Muscle layer of duodenum (tissue), 2 donors: ENCODE data around the gene SSPN.

ENCODE experiments used
- H3K27ac ChIP-seq: one replicate; pipeline ENCODE4 v1.7.0; 2013; ENCODE audit warnings: mild to moderate bottlenecking, low read length
- H3K27me3 ChIP-seq: one replicate; pipeline ENCODE4 v1.7.0; 2013; ENCODE audit warnings: low read depth, mild to moderate bottlenecking, control low read depth, low read length
- H3K36me3 ChIP-seq, 2 donors: one replicate each; pipeline ENCODE4 v1.7.0; 2013; ENCODE audit warnings: low read length in 2 of 2, control low read depth in 1 of 2, mild to moderate bottlenecking in 1 of 2; ENCODE audit not compliant: insufficient read depth in 2 of 2, control insufficient read depth in 1 of 2
- H3K4me1 ChIP-seq, 2 donors: one replicate each; pipeline ENCODE4 v1.7.0; 2013; ENCODE audit warnings: low read length in 2 of 2, mild to moderate bottlenecking in 2 of 2, control low read depth in 1 of 2, moderate library complexity in 1 of 2; ENCODE audit not compliant: insufficient read depth in 2 of 2, control insufficient read depth in 1 of 2
- H3K4me3 ChIP-seq, 2 donors: one replicate each; pipeline ENCODE4 v1.7.0; 2013; ENCODE audit warnings: low read length in 2 of 2, low read depth in 1 of 2, mild to moderate bottlenecking in 1 of 2
- H3K9me3 ChIP-seq, 2 donors: one replicate each; pipeline ENCODE4 v1.7.0; 2013; ENCODE audit warnings: low read length in 2 of 2, control low read depth in 1 of 2, mild to moderate bottlenecking in 1 of 2; ENCODE audit not compliant: control insufficient read depth in 1 of 2
- donor health status: healthy.

Gene SSPN

DNA sequence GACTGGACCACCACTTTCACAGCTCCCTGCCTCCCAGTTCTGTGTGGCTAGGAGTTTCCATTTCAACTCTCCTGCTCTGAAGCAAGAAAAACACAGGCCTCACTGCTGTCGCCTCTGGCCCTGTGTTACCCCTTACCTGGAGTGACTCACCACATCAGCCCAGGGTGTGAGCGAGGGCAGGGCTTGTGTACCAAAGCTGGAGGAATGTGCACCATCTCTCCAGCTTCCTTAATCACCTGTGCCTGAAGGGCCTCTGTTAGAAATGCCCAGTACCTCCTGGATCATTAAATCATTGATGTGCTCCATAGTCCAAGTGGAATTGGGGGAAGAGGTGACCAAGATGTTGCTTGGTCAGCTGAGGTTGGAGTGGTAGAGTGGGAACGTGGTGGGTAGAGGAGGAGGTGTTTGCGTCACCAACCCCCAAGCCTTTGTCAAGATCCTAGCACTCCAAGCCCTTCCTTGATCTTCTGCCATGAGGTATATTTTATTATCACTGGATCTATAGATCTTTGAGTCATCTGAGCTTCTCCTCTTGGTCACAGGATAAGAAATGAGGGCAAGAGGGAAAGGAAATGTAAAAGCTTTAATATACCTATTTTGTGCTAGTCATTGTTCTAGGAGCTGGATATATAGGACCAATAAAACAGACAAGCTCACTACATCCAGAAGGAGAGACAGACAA, 51.3 kb downstream of the SSPN start:
- Histone ChIP-seq H3K4me1 (no peaks in the 10 kb centered on the region), H3K27ac (no peak overlapping the region), H3K9me3 (peaks cover 4 to 7% of the 10 kb centered on the region in 2 donors), H3K4me3 (no peak overlapping the region), H3K27me3 (no peaks in the 10 kb centered on the region), H3K36me3 (no peaks in the 10 kb centered on the region)

DNA sequence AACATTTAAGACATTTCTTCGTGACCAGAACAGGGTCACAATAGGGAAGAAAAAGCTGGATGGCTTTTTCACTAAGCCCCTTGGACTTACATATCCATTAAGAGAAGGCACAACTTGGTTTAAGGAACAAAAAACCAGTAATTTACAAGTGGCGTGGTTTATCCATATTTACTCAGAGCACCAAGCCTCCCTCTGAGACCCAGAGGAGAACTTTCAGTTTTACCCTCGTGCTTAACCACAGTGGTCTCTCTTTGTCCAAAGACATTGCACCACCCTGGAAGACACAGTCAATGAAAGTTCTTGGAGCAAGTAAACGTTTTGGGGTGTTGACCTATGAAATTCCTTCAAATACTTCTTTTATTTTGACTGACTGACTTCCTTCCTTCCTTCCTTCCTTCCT, 52.5 kb downstream of the SSPN start:
- Histone ChIP-seq H3K27me3 (no peaks in the 10 kb centered on the region), H3K27ac (no peak overlapping the region), H3K9me3 (peaks cover 4 to 7% of the 10 kb centered on the region in 2 donors), H3K4me1 (no peaks in the 10 kb centered on the region), H3K36me3 (no peaks in the 10 kb centered on the region), H3K4me3 (no peak overlapping the region)

DNA sequence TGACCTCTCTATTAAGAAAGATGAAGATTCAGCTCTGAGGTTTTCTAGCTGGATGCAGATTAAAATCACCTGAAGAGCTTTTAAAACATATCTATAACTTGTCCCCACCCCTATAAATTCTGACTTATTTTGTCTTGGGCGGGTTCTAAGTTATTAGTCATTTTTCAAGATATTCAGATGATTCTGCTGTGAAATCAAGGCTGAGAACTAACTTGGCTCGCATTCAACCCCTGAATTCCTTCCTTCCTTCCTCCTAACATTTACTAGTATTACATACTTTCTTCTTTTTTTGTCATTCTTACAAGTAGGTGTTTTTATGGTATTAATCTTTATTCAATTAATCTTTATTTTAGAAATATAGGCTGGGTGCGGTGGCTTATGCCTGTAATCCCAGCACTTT, 55.4 kb downstream of the SSPN start:
- peaks cover 4 to 7% of the 10 kb centered on the region in 2 donors for H3K9me3 ChIP-seq
- no peaks in the 10 kb centered on the region for H3K36me3 ChIP-seq
- no peaks in the 10 kb centered on the region for H3K4me1 ChIP-seq
- H3K27me3 ChIP-seq, result no peaks in the 10 kb centered on the region
- no peak overlapping the region for H3K27ac ChIP-seq
- no peak overlapping the region for H3K4me3 ChIP-seq

- H3K4me1 ChIP-seq, result no peaks in the 10 kb centered on the region
- H3K9me3 ChIP-seq, result peaks cover 4 to 7% of the 10 kb centered on the region in 2 donors
- H3K27me3 ChIP-seq, result no peaks in the 10 kb centered on the region
- no peak overlapping the region for H3K27ac ChIP-seq
- H3K36me3 ChIP-seq, result no peaks in the 10 kb centered on the region
- H3K4me3 ChIP-seq, result no peak overlapping the region
Observed at GRCh38 chr12:26251600-26251999, 56.2 kb downstream of the SSPN start.

DNA sequence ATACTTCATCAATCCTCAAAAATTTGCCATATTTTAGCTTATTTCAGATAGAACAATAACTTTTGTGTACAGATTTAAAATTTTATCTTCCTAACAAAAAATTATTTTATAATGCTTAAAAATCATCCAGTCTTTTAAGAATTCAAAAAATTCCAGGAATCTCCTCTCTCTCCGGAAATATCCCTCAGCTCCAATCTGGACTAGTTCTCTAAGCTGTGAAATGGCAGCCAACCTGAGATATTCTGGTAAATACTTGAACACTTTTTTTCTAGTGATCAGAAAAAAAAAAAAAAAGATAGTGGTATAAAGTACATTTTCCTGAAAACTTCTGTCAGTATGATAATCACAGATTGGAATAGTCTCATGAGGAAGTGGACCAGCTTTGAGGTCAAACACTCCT, 57.6 kb downstream of the SSPN start:
- no peaks in the 10 kb centered on the region for H3K36me3 ChIP-seq
- H3K27me3 ChIP-seq, result no peaks in the 10 kb centered on the region
- no peak overlapping the region for H3K4me3 ChIP-seq
- peaks cover 4 to 7% of the 10 kb centered on the region in 2 donors for H3K9me3 ChIP-seq
- no peaks in the 10 kb centered on the region for H3K4me1 ChIP-seq
- H3K27ac ChIP-seq, result no peak overlapping the region

DNA sequence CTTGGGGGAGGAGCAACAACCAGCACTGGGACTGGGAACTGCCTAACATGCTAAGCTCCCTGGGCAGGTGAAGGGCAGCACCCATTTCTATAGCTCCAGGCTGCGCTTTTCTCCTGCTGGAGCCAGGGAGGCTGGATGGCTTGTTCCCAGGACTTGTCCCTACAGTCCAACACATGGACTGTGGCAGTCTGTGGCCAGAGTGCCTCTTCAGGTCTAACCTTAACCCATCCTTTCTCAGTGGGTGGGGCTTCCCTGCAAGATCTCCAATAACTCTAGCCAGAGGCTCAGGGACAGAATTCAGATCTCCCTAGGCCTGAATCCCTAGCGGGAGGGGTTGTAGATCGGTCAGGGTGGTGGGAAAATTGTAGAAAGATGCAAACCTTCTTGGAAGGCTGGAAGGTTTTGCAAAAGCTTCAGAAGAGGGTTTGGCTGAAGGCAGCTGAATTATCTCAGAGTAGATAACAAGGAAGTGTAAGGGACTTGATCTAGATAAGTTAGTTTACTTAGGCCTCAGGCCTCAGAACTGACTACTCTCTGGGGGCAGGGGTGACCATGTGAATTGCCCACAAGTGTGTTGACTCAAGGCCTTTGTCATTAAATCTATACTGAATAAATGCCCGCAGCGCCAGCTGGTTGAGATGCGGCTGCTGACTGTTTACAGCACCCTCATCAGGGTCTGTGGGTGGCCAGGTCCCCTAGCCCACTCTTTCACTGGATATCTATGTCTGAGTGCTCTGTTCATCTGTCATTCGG, 60.7 kb downstream of the SSPN start:
- Histone ChIP-seq H3K9me3 (no peaks in the 10 kb centered on the region), H3K36me3 (no peaks in the 10 kb centered on the region), H3K4me3 (no peak overlapping the region), H3K27me3 (no peaks in the 10 kb centered on the region), H3K4me1 (no peaks in the 10 kb centered on the region), H3K27ac (no peak overlapping the region)

DNA sequence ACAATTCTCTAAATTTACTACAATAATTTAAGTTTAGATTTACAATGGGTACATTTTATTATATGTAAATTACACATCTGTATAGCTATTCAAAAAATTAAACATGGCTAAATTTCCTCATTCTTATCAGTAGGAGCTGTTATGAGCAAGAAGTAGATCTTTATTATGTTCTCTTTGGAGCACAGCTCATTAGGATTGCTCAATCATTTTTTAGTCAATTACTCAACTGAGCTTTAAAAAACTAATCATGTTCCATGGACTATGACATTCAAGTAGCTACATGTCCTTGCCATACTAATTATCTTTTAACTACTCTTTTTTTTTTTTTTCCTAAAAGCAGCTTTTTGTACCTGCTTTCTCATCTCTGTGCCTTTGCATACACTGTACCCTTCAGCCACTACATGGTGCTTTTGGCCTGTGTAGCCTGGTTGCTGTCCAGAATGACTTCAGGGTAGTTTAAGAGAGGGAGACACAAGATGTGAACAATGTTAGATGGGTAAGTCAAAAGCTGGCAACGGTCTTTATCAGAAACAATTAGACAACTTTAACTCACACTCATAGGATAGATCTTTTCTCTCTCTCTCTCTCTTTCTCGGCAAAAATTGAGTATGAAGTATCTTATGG, 69.0 kb downstream of the SSPN start:
- Histone ChIP-seq H3K27ac (no peak overlapping the region), H3K27me3 (no peaks in the 10 kb centered on the region)

DNA sequence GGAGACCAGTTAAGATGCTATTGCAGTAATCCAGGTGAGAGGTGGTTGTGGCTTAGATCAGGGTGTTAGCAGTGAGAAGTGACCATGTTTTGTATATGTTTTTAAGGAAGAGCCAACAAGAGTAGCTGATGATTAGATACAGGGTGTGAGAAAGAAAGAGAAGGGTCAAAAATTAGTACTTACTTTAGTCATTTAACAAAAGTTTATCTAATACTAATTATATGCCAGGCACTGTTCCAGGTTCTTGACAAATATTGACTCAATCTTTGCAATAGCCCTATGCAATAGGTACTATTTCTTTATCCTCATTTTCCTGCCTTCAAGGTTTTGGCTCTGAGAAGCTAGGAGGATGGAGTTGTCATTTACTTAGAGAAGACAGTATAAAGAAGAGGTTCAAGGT, 70.2 kb downstream of the SSPN start:
- peaks cover 0 to 9% of the 10 kb centered on the region in 2 donors for H3K4me1 ChIP-seq
- H3K4me3 ChIP-seq, result no peak overlapping the region
- no peak overlapping the region for H3K27ac ChIP-seq
- no peaks in the 10 kb centered on the region for H3K27me3 ChIP-seq
- H3K9me3 ChIP-seq, result peaks cover 0 to 3% of the 10 kb centered on the region in 2 donors
- H3K36me3 ChIP-seq, result no peaks in the 10 kb centered on the region

More for the DNA sequence above, 69.0 kb downstream of the SSPN start:
- H3K9me3 ChIP-seq, result peaks cover 0 to 3% of the 10 kb centered on the region in 2 donors
- no peak overlapping the region for H3K4me3 ChIP-seq
- no peaks in the 10 kb centered on the region for H3K36me3 ChIP-seq
- peaks cover 0 to 1% of the 10 kb centered on the region in 2 donors for H3K4me1 ChIP-seq

- no peaks in the 10 kb centered on the region for H3K36me3 ChIP-seq
- H3K27me3 ChIP-seq, result no peaks in the 10 kb centered on the region
- H3K27ac ChIP-seq, result no peak overlapping the region
- peaks cover 0 to 3% of the 10 kb centered on the region in 2 donors for H3K9me3 ChIP-seq
- peaks cover 0 to 15% of the 10 kb centered on the region in 2 donors for H3K4me1 ChIP-seq
- no peak overlapping the region for H3K4me3 ChIP-seq
Observed at GRCh38 chr12:26266881-26267280, 71.5 kb downstream of the SSPN start.

DNA sequence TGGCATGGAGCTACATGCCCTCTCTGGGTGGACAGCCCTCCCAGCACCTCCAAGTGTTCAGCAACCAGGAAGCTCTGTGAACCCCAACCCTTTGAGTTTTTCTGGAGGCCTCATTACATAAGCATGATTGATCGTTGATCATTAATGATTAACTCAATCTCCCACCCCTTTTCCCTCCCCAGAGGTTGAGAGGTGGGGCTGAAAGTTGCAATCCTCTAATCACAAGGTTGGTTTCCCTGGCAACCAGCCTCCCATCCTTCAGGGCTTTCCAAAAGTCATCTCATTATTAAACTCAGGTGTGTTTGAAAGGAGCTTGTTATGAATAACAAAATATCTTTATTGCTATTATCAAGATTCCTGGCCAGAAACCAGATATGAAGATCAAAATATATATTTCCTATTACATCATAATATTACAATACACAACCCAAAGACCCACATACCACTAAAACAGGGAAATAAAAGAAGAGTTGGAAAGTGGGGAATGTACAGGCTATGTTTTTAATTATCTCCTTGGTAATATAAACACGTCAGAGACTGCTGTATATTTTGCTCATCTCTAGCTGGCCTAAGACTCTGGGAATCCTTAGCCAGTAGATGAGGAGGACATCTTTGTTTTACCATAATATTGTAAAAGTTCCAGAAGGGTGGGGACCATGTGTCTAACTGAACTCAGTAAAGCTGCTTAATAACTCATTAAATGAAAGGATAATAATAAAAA, 73.6 kb downstream of the SSPN start:
- Histone ChIP-seq H3K4me3 (no peak overlapping the region), H3K9me3 (peaks cover 0 to 3% of the 10 kb centered on the region in 2 donors), H3K36me3 (no peaks in the 10 kb centered on the region), H3K4me1 (peaks cover 13 to 16% of the 10 kb centered on the region in 2 donors), H3K27me3 (no peaks in the 10 kb centered on the region), H3K27ac (no peak overlapping the region)
